Breast epithelium (tissue), 4 donors: Measurements from ENCODE around the gene IL22. TPM values are rescaled to one million over a fixed set of nuclear protein-coding genes. Genes with fewer than 3 reads are reported as not detected.

ENCODE experiments used
- DNase-seq, 2 donors: peaks; one replicate each; pipeline ENCODE4 v3.0.0-alpha.2; 2019; ENCODE audit warnings: low spot score in 2 of 2
- H3K27ac ChIP-seq, 2 donors: fragments of 200-600 bp; sonication (generic) in 1 of 2; one replicate each; pipeline ENCODE4 v1.5.1; 2016 to 2019; ENCODE audit warnings: mild to moderate bottlenecking in 1 of 2
- H3K27me3 ChIP-seq, 2 donors: fragments of 200-600 bp; sonication (generic) in 1 of 2; one replicate each; pipeline versions ENCODE4 v1.5.1 to v1.6.0; 2017 to 2019; ENCODE audit warnings: control low read depth in 1 of 2, mild to moderate bottlenecking in 1 of 2
- H3K36me3 ChIP-seq: fragments of 200-600 bp; one replicate; pipeline ENCODE4 v1.5.1; 2019
- H3K4me1 ChIP-seq, 2 donors: fragments of 200-600 bp; sonication (generic); one replicate each; pipeline ENCODE4 v1.5.1; 2016 to 2019; ENCODE audit warnings: control low read depth in 1 of 2
- H3K4me3 ChIP-seq, 3 donors: fragments of 200-600 bp; sonication (generic); 1 replicate in 2 of 3; 2 replicates in 1 of 3; pipeline ENCODE4 v1.5.1; 2016 to 2019; ENCODE audit warnings: mild to moderate bottlenecking in 3 of 3, moderate library complexity in 2 of 3
- H3K9me3 ChIP-seq, 2 donors: fragments of 200-600 bp; sonication (generic) in 1 of 2; one replicate each; pipeline ENCODE4 v1.5.1; 2016 to 2019; ENCODE audit warnings: control low read depth in 1 of 2
- CTCF ChIP-seq, 3 donors: fragments of 450-650 bp; IDR thresholded peaks; one replicate each; pipeline ENCODE4 v1.5.1; 2016 to 2017; ENCODE audit warnings: antibody characterized with exemption in 3 of 3, mild to moderate bottlenecking in 3 of 3, moderate library complexity in 3 of 3
- POLR2A ChIP-seq: fragments of 450-650 bp; IDR thresholded peaks from one replicate; pipeline ENCODE4 v1.6.1; 2016; ENCODE audit warnings: antibody characterized with exemption, mild to moderate bottlenecking, moderate library complexity
- POLR2AphosphoS5 ChIP-seq, 3 donors: sonication (generic); formaldehyde crosslinking; IDR thresholded peaks; one replicate each; pipeline ENCODE4 v1.6.1; 2017; ENCODE audit warnings: antibody characterized with exemption in 3 of 3
- intact Hi-C: fragments of 100-400 bp; cut with DNase I; formaldehyde crosslinking; loops from one replicate; pipeline ENCODE4 v1.15.1; 2023; ENCODE audit warnings: low total_unique reads
- total RNA-seq, 3 donors: library from RNA; depleted of rRNA; stranded (reverse); fragments of >200 nt; gene quantifications; one replicate each; pipeline ENCODE4 v1.1.0, GENCODE V29; 2016

IL22 gene
- total RNA-seq, 3 donors from 2014 or later, result not detected

DNA sequence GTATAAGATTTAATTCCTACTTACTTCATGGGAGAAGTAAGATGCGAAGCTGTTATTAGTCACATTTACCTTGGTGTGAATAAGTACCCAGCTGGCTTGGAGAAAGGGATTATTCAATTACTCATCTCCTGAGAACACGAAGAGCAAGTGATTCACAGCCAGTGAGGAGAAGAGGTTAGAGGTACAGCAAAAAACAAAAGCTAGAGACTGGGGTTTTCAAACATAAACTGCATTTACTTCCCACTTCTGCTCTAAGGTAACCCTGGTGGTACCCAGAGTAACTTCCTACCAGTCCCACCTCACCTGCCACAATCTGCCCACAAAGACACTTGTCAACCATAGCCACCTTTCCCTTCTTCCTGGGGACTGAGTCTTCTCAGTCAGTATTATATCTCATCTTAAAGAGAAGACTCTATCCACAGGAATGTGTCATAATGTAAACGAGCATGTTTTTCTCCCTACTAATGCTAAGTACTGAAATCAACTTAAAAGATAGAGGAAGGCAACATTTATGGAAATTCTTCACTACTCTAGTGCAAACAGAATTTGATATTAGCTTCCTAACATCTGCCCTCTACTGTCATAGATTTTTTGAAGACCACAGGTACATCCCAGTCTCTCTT is 6.0 kb upstream of the IL22 start:
- no peaks in the 10 kb centered on the region for H3K36me3 ChIP-seq
- no peak for DNase-seq
- no peaks in the 10 kb centered on the region for H3K27me3 ChIP-seq
- H3K4me3 ChIP-seq, result no peak overlapping the region
- intact Hi-C loops, result no loop called here
- H3K27ac ChIP-seq, result no peak overlapping the region
- TF ChIP-seq CTCF (IDR thresholded peaks at IDR 0.05), result no peak
- TF ChIP-seq POLR2A, result no peak
- no peak for TF ChIP-seq POLR2AphosphoS5 (IDR thresholded peaks at IDR 0.05)
- no peaks in the 10 kb centered on the region for H3K9me3 ChIP-seq
- no peaks in the 10 kb centered on the region for H3K4me1 ChIP-seq

- no peaks in the 10 kb centered on the region for H3K36me3 ChIP-seq
- H3K9me3 ChIP-seq, result peaks cover 0 to under 1% of the 10 kb centered on the region in 2 donors
- TF ChIP-seq CTCF (IDR thresholded peaks at IDR 0.05), result no peak
- TF ChIP-seq POLR2AphosphoS5 (IDR thresholded peaks at IDR 0.05), result no peak
- no peak for TF ChIP-seq POLR2A
- no peaks in the 10 kb centered on the region for H3K4me1 ChIP-seq
- intact Hi-C loops, result no loop called here
- H3K27me3 ChIP-seq, result no peaks in the 10 kb centered on the region
- H3K27ac ChIP-seq, result no peak overlapping the region
- no peak for DNase-seq
- H3K4me3 ChIP-seq, result no peak overlapping the region
These were observed 1.3 kb downstream of the IL22 start for GRCh38 chr12:68252077-68252476.

GRCh38 chr12:68250454-68250853 is 3.0 kb downstream of the IL22 start:
- H3K4me1 ChIP-seq, result no peaks in the 10 kb centered on the region
- no peaks in the 10 kb centered on the region for H3K27me3 ChIP-seq
- DNase-seq, result no peak
- no peaks in the 10 kb centered on the region for H3K36me3 ChIP-seq
- no peak overlapping the region for H3K4me3 ChIP-seq
- intact Hi-C loops, result no loop called here
- no peak for TF ChIP-seq POLR2A
- no peak for TF ChIP-seq CTCF (IDR thresholded peaks at IDR 0.05)
- TF ChIP-seq POLR2AphosphoS5 (IDR thresholded peaks at IDR 0.05), result no peak
- no peak overlapping the region for H3K27ac ChIP-seq
- peaks cover 0 to 5% of the 10 kb centered on the region in 2 donors for H3K9me3 ChIP-seq

GRCh38 chr12:68247785-68248184 is 5.6 kb downstream of the IL22 start:
- H3K36me3 ChIP-seq, result no peaks in the 10 kb centered on the region
- intact Hi-C loops, result no loop called here

More at GRCh38 chr12:68247785-68248184, 5.6 kb downstream of the IL22 start:
- H3K9me3 ChIP-seq, result peaks cover 0 to 5% of the 10 kb centered on the region in 2 donors
- H3K27me3 ChIP-seq, result no peaks in the 10 kb centered on the region
- TF ChIP-seq CTCF (IDR thresholded peaks at IDR 0.05) (no peak), POLR2A (no peak), POLR2AphosphoS5 (IDR thresholded peaks at IDR 0.05) (no peak)
- no peak overlapping the region for H3K27ac ChIP-seq
- H3K4me1 ChIP-seq, result no peaks in the 10 kb centered on the region
- no peak for DNase-seq
- H3K4me3 ChIP-seq, result no peak overlapping the region
